SK-N-SH treated with all-trans-retinoic acid at 6 μM for 48 hours (cell line): ENCODE data around the gene SLC45A3.

Experiments used
- ATAC-seq: fragments of 200-7000 bp; cut with Tn5 transposase; 3 replicates; pipeline ENCODE4 v1.9.1; 2020; ENCODE audit warnings: mild to moderate bottlenecking, moderate library complexity
- ARNTL ChIP-seq: fragments of 450-650 bp; formaldehyde crosslinking; IDR thresholded peaks from 2 replicates; pipeline ENCODE4 v1.5.0; 2020; ENCODE audit warnings: low read depth, mild to moderate bottlenecking, moderate library complexity, borderline replicate concordance
- BACH2 ChIP-seq: fragments of 250-450 bp; sonication (Bioruptor Pico); IDR thresholded peaks from 2 replicates; pipeline ENCODE4 v1.9.0; 2021; ENCODE audit warnings: mild to moderate bottlenecking, borderline replicate concordance
- CREB5 ChIP-seq: fragments of 250-450 bp; sonication (Bioruptor Pico); IDR thresholded peaks from 2 replicates; pipeline ENCODE4 v1.5.1; 2020; ENCODE audit warnings: low read depth, mild to moderate bottlenecking, moderate library complexity
- CSDC2 ChIP-seq: fragments of 250-450 bp; sonication (Bioruptor Pico); IDR thresholded peaks from 2 replicates; pipeline ENCODE4 v1.5.0; 2020; ENCODE audit warnings: mild to moderate bottlenecking, moderate library complexity
- CSRNP3 ChIP-seq: fragments of 250-450 bp; sonication (Bioruptor Pico); IDR thresholded peaks from 2 replicates; pipeline ENCODE4 v1.5.1; 2021; ENCODE audit warnings: mild to moderate bottlenecking, moderate library complexity
- ESRRG ChIP-seq: fragments of 250-450 bp; sonication (Bioruptor Pico); IDR thresholded peaks from 2 replicates; pipeline ENCODE4 v1.6.1; 2021; ENCODE audit warnings: mild to moderate bottlenecking
- GLIS3 ChIP-seq: fragments of 250-450 bp; sonication (Bioruptor Pico); IDR thresholded peaks from 2 replicates; pipeline ENCODE4 v1.5.0; 2020; ENCODE audit warnings: mild to moderate bottlenecking, moderate library complexity
- OSR1 ChIP-seq: fragments of 250-450 bp; sonication (Bioruptor Pico); IDR thresholded peaks from 2 replicates; pipeline ENCODE4 v1.8.0; 2022; ENCODE audit warnings: moderate library complexity, mild to moderate bottlenecking, inconsistent platforms
- POU6F1 ChIP-seq: fragments of 250-450 bp; sonication (Bioruptor Pico); IDR thresholded peaks from 2 replicates; pipeline ENCODE4 v1.8.0; 2021; ENCODE audit warnings: low read depth, mild to moderate bottlenecking, moderate library complexity, borderline replicate concordance
- PPARA ChIP-seq: fragments of 250-450 bp; sonication (Bioruptor Pico); IDR thresholded peaks from 2 replicates; pipeline ENCODE4 v1.5.0; 2020; ENCODE audit warnings: mild to moderate bottlenecking, borderline replicate concordance
- RARB ChIP-seq: fragments of 250-450 bp; sonication (Bioruptor Pico); IDR thresholded peaks from 2 replicates; pipeline ENCODE4 v1.8.0; 2021; ENCODE audit warnings: mild to moderate bottlenecking, moderate library complexity
- TSHZ2 ChIP-seq: fragments of 250-450 bp; sonication (Bioruptor Pico); IDR thresholded peaks from 2 replicates; pipeline ENCODE4 v1.5.0; 2020; ENCODE audit warnings: mild to moderate bottlenecking, moderate library complexity
- ZC3H10 ChIP-seq: fragments of 250-450 bp; sonication (Bioruptor Pico); IDR thresholded peaks from 2 replicates; pipeline ENCODE4 v1.5.1; 2021; ENCODE audit warnings: mild to moderate bottlenecking, moderate library complexity
- ZFP30 ChIP-seq: fragments of 450-650 bp; formaldehyde crosslinking; IDR thresholded peaks from 2 replicates; pipeline ENCODE4 v1.5.0; 2022; ENCODE audit warnings: mild to moderate bottlenecking, moderate library complexity
- ZNF565 ChIP-seq: fragments of 450-650 bp; formaldehyde crosslinking; conservative IDR thresholded peaks from 2 replicates; pipeline ENCODE4 v1.5.0; 2020; ENCODE audit warnings: low read depth, mild to moderate bottlenecking, moderate library complexity
- ZNF70 ChIP-seq: fragments of 450-650 bp; formaldehyde crosslinking; IDR thresholded peaks from 2 replicates; pipeline ENCODE4 v1.5.0; 2020; ENCODE audit warnings: mild to moderate bottlenecking, moderate library complexity
- ZNF8 ChIP-seq: fragments of 450-650 bp; formaldehyde crosslinking; IDR thresholded peaks from 2 replicates; pipeline ENCODE4 v1.5.0; 2020; ENCODE audit warnings: mild to moderate bottlenecking, moderate library complexity

SLC45A3 gene

GRCh38 chr1:205692423-205692822 lies 12.1 kb upstream of the SLC45A3 start:
- TF ChIP-seq ZNF565 (CRISPR knock-in tag) (no peak), GLIS3 (CRISPR knock-in tag) (no peak), ZNF70 (no peak), PPARA (no peak), CSRNP3 (CRISPR knock-in tag) (no peak), TSHZ2 (CRISPR knock-in tag) (no peak), RARB (CRISPR knock-in tag) (no peak), ZFP30 (no peak)
- ATAC-seq, result no peak

GRCh38 chr1:205690122-205690756 lies 9.9 kb upstream of the SLC45A3 start:
- no peak for TF ChIP-seq PPARA
- no peak for TF ChIP-seq CSDC2 (CRISPR knock-in tag)
- no peak for TF ChIP-seq BACH2
- TF ChIP-seq GLIS3 (CRISPR knock-in tag), result no peak
- TF ChIP-seq ARNTL (CRISPR knock-in tag), result no peak
- no peak for TF ChIP-seq OSR1
- no peak for TF ChIP-seq ZC3H10
- no peak for TF ChIP-seq POU6F1
- TF ChIP-seq CSRNP3 (CRISPR knock-in tag), result no peak
- TF ChIP-seq ZNF70, result no peak
- no peak for ATAC-seq

GRCh38 chr1:205689479-205689878 lies 9.2 kb upstream of the SLC45A3 start:
- TF ChIP-seq BACH2 (no peak), ZNF70 (no peak), PPARA (no peak), ESRRG (CRISPR knock-in tag) (no peak), TSHZ2 (CRISPR knock-in tag) (no peak), ZNF8 (CRISPR knock-in tag) (no peak), CREB5 (CRISPR knock-in tag) (no peak)
- ATAC-seq, result no peak
